Astrocyte (in vitro differentiated cells and primary cell): ENCODE data around the gene ELAVL3. TPM values are rescaled to one million over a fixed set of nuclear protein-coding genes. Genes with fewer than 3 reads are reported as not detected.

Experiments used
- DNase-seq: peaks from one replicate; pipeline ENCODE4 v3.0.0-alpha.2; 2010; ENCODE audit warnings: low read depth
- FAIRE-seq: peaks from 2 replicates; lab custom pipeline; 2011; peaks lifted over from hg19 to GRCh38; lab: Jason Lieb, UNC
- H2AFZ ChIP-seq: 2 replicates; pipeline ENCODE4 v1.6.0; 2012; ENCODE audit warnings: low read depth, low read length, inconsistent platforms
- H3K27ac ChIP-seq: 2 replicates; pipeline ENCODE4 v1.5.1; 2011; ENCODE audit warnings: low read depth, low read length, inconsistent platforms
- H3K27me3 ChIP-seq: 2 replicates; pipeline ENCODE4 v1.6.0; 2011; ENCODE audit warnings: low read length, inconsistent platforms; ENCODE audit not compliant: insufficient read depth
- H3K36me3 ChIP-seq: 2 replicates; pipeline ENCODE4 v1.5.1; 2011; ENCODE audit warnings: low read length, inconsistent platforms; ENCODE audit not compliant: insufficient read depth
- H3K4me1 ChIP-seq: 2 replicates; pipeline ENCODE4 v1.5.1; 2011; ENCODE audit warnings: low read length, inconsistent platforms; ENCODE audit not compliant: insufficient read depth
- H3K4me2 ChIP-seq: 2 replicates; pipeline ENCODE4 v1.6.0; 2012; ENCODE audit warnings: low read length, inconsistent platforms
- H3K4me3 ChIP-seq: 2 replicates; pipeline ENCODE4 v1.5.1; 2011; ENCODE audit warnings: low read depth, mild to moderate bottlenecking, low read length, inconsistent platforms; ENCODE audit not compliant: insufficient read depth
- H3K79me2 ChIP-seq: 2 replicates; pipeline ENCODE4 v1.6.0; 2012; ENCODE audit warnings: mild to moderate bottlenecking, low read length, inconsistent platforms; ENCODE audit not compliant: insufficient read depth
- H3K9ac ChIP-seq: 2 replicates; pipeline ENCODE4 v1.6.0; 2012; ENCODE audit warnings: mild to moderate bottlenecking, low read length, inconsistent platforms
- H3K9me3 ChIP-seq: 2 replicates; pipeline ENCODE4 v1.5.1; 2012; ENCODE audit warnings: low read depth, mild to moderate bottlenecking, low read length, inconsistent platforms; ENCODE audit not compliant: insufficient read depth
- H4K20me1 ChIP-seq: 2 replicates; pipeline ENCODE4 v1.6.0; 2012; ENCODE audit warnings: low read length, inconsistent platforms; ENCODE audit not compliant: insufficient read depth
- H3K27ac Mint-ChIP-seq: one replicate; pipeline ENCODE4 v1.8.0; 2021; ENCODE audit warnings: mild to moderate bottlenecking, mixed read lengths; ENCODE audit not compliant: unreplicated experiment
- H3K27me3 Mint-ChIP-seq: one replicate; pipeline ENCODE4 v1.8.0; 2021; ENCODE audit warnings: low read depth, mixed read lengths; ENCODE audit not compliant: unreplicated experiment
- H3K36me3 Mint-ChIP-seq: one replicate; pipeline ENCODE4 v1.8.0; 2021; ENCODE audit warnings: low read depth, mixed read lengths; ENCODE audit not compliant: unreplicated experiment
- H3K4me1 Mint-ChIP-seq: one replicate; pipeline ENCODE4 v1.8.0; 2021; ENCODE audit warnings: low read depth, mixed read lengths; ENCODE audit not compliant: unreplicated experiment
- H3K4me3 Mint-ChIP-seq: one replicate; pipeline ENCODE4 v1.8.0; 2021; ENCODE audit warnings: mild to moderate bottlenecking, moderate library complexity, mixed read lengths; ENCODE audit not compliant: unreplicated experiment
- H3K9me3 Mint-ChIP-seq: one replicate; pipeline ENCODE4 v1.8.0; 2021; ENCODE audit warnings: mild to moderate bottlenecking, mixed read lengths; ENCODE audit not compliant: unreplicated experiment
- EZH2 ChIP-seq: IDR thresholded peaks from 2 replicates; pipeline ENCODE4 v1.6.1; 2012; ENCODE audit warnings: mild to moderate bottlenecking, low read length, inconsistent platforms; ENCODE audit not compliant: insufficient read depth
- total RNA-seq: library from RNA; stranded (reverse); gene quantifications from 2 replicates; pipeline ENCODE4 v1.2.1, GENCODE V29; 2021
- TF ChIP-seq, protein P1 (sequence below): IDR thresholded peaks from 2 replicates; pipeline ENCODE4 v1.5.1; 2011; ENCODE audit warnings: low read depth, mild to moderate bottlenecking, inconsistent platforms, low read length, moderate library complexity; ENCODE audit not compliant: insufficient read depth

ELAVL3 gene
- total RNA-seq, 1 donor from 2014 or later = not detected

DNA sequence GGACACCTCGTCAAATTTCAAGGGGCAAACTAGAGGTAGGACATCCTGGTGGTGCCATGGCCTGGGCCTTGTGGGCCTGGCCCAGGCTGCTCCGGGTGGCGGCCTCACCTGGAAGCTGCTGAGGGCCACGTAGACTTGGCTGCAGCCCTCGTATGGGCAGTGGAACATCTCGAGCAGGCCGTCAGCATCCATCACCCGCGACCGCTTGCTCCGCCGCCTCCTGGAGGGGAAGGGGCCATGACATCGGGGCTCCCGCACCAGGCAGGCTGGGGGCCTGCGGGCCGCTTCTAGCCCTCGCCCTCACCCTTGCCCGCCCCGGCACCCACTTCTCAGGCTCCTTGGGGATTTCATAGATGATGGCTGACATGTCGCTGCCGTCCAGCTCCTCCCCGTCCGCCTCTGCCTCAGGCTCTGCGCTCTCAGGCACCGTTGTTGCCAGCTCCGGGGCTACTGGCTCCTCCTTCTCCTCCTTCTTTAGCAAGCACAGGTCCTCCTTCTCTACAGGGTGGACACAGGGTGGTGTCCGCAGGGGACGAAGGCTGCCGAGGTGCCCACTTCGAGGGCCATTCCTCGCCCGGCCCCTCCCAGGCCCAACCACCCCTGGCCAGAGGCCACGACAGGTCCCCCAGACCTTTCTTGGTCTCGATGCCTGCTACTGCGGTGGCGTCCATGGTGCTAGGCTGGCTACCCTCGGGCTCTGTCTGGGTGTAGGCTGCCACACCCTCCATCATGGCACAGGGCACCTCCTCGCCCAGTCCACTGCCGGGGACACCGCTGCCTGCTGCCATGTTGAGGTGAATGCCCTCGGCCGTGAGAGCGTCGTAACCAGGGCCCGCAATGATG, 6.0 kb upstream of the ELAVL3 start:
- Histone ChIP-seq H3K9me3 (no peaks in the 10 kb centered on the region), H3K36me3 (no peaks in the 10 kb centered on the region), H3K27me3 (peaks cover 2% of the 10 kb centered on the region), H3K79me2 (no peaks in the 10 kb centered on the region), H2AFZ (no peak overlapping the region), H3K9ac (no peak overlapping the region), H3K4me3 (no peak overlapping the region), H4K20me1 (peaks cover 6% of the 10 kb centered on the region), H3K4me1 (peaks cover 3% of the 10 kb centered on the region), H3K27ac (no peak overlapping the region), H3K4me2 (no peak overlapping the region)
- FAIRE-seq (no peak), DNase-seq (no peak)
- H3K4me3 Mint-ChIP-seq = no peak overlapping the region
- no peaks in the 10 kb centered on the region for H3K9me3 Mint-ChIP-seq
- H3K36me3 Mint-ChIP-seq = peaks cover 11% of the 10 kb centered on the region
- H3K4me1 Mint-ChIP-seq = no peaks in the 10 kb centered on the region
- TF ChIP-seq, protein P1, sequence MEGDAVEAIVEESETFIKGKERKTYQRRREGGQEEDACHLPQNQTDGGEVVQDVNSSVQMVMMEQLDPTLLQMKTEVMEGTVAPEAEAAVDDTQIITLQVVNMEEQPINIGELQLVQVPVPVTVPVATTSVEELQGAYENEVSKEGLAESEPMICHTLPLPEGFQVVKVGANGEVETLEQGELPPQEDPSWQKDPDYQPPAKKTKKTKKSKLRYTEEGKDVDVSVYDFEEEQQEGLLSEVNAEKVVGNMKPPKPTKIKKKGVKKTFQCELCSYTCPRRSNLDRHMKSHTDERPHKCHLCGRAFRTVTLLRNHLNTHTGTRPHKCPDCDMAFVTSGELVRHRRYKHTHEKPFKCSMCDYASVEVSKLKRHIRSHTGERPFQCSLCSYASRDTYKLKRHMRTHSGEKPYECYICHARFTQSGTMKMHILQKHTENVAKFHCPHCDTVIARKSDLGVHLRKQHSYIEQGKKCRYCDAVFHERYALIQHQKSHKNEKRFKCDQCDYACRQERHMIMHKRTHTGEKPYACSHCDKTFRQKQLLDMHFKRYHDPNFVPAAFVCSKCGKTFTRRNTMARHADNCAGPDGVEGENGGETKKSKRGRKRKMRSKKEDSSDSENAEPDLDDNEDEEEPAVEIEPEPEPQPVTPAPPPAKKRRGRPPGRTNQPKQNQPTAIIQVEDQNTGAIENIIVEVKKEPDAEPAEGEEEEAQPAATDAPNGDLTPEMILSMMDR = no peak
- TF ChIP-seq EZH2 = no peak
- H3K27ac Mint-ChIP-seq = no peak overlapping the region
- H3K27me3 Mint-ChIP-seq = peaks cover 5% of the 10 kb centered on the region

- DNase-seq = no peak
- peaks cover 9% of the 10 kb centered on the region for H4K20me1 ChIP-seq
- no peaks in the 10 kb centered on the region for H3K9me3 ChIP-seq
- peaks cover 14% of the 10 kb centered on the region for H3K27me3 Mint-ChIP-seq
- H2AFZ ChIP-seq = no peak overlapping the region
- peaks cover 3% of the 10 kb centered on the region for H3K4me1 ChIP-seq
- no peaks in the 10 kb centered on the region for H3K79me2 ChIP-seq
- no peak overlapping the region for H3K4me3 ChIP-seq
- H3K27ac ChIP-seq = no peak overlapping the region
- H3K9ac ChIP-seq = no peak overlapping the region
- peaks cover 8% of the 10 kb centered on the region for H3K36me3 Mint-ChIP-seq
- TF ChIP-seq, protein P1 = no peak
- TF ChIP-seq EZH2 = no peak
- no peak overlapping the region for H3K27ac Mint-ChIP-seq
- H3K36me3 ChIP-seq = no peaks in the 10 kb centered on the region
- no peaks in the 10 kb centered on the region for H3K9me3 Mint-ChIP-seq
- H3K4me1 Mint-ChIP-seq = no peaks in the 10 kb centered on the region
- FAIRE-seq = no peak
- H3K4me3 Mint-ChIP-seq = peak overlapping the region; percentile 46
- H3K27me3 ChIP-seq = peaks cover 11% of the 10 kb centered on the region
- no peak overlapping the region for H3K4me2 ChIP-seq
These were observed 4.5 kb upstream of the ELAVL3 start for GRCh38 chr19:11485245-11485837.
